Stimulated activated CD4-positive, alpha-beta T cell treated with anti-CD3 and anti-CD28 coated beads, Interleukin-12 subunit alpha, Interleukin-12 subunit beta, amount 100 ng/mL, for 24 hours (primary cell): ENCODE results near the gene MAGEA4.
"Not testable (repeated sequence)": the region's sequence is repeated elsewhere in the genome, so short reads cannot be mapped to it uniquely, and the experiment has no call there.

Source experiments
- DNase-seq, 2 experiments: peaks; one replicate each; pipeline ENCODE4 v3.0.0-alpha.2; 2020; ENCODE audit warnings: low read depth in 2 of 2

MAGEA4 gene, protein sequence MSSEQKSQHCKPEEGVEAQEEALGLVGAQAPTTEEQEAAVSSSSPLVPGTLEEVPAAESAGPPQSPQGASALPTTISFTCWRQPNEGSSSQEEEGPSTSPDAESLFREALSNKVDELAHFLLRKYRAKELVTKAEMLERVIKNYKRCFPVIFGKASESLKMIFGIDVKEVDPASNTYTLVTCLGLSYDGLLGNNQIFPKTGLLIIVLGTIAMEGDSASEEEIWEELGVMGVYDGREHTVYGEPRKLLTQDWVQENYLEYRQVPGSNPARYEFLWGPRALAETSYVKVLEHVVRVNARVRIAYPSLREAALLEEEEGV

GRCh38 chrX:151912780-151913179 is at the start of gene MAGEA4:
Gene MAGEA4, plus strand, starts transcription at chrX:151912889. Its CDS starts 10,776 bp downstream, at chrX:151923665.
- DNase-seq = no peak

DNA sequence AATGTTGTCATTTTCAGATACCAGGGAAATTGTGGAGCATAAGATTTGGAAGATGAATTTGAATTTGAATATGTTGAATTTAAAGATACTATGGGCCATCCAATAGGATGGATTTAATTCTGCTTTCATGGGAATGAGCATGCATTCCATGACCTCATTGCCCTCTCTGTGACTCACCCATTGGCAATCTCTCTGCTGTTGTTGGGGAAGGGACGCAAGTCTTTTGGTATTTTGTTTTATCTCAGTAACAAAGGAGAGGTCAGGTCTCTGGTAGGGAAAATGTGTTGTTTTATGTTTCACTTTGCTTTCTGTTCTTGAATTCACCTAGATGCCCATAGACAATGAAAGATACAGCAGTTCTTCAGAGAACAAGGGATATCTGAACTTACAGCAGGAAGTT is 42.1 kb upstream of the MAGEA4 start:
- no peak for DNase-seq

GRCh38 chrX:151871244-151871643 is 41.4 kb upstream of the MAGEA4 start:
- no peak for DNase-seq

DNA sequence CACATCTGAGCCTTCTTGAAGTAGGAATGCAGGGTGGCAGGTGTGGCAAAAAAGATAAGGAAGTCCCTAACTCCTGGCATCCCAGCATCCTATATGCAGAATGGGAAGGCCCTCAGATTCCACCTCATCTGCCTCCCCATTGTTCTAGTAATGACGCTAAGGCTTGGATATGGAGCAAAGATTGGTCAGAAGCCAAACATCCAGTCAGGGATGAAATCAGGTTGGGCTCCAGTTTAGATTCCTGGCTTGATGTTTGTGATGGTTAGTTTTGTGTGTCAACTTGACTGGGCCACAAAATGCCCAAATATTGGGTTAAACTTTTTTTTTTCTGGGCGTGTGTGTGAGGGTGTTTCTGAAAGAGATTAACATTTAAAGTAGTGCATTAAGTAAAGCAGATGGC is 39.6 kb upstream of the MAGEA4 start:
- no peak for DNase-seq

- DNase-seq = no peak
These were observed 37.2 kb upstream of the MAGEA4 start for GRCh38 chrX:151875270-151876026.

DNA sequence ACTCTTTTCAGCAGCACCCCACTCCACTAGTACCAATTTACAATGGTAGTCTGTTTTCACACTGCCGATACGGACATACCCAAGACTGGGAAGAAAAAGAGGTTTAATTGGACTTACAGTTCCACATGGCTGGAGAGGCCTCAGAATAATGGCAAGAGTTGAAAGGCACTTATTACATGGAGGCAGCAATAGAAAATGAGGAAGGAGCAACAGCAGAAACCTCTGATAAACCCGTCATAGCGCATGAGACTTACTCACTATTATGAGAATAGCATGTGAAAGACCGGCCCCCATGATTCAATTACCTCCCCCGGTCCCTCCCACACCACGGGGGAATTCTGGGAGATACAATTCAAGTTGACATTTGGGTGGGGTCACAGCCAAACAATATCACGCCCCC is 34.1 kb upstream of the MAGEA4 start:
- no peak for DNase-seq

- DNase-seq = no peak
These were observed 32.8 kb upstream of the MAGEA4 start for GRCh38 chrX:151879856-151880255.

GRCh38 chrX:151880895-151881294 is 31.8 kb upstream of the MAGEA4 start:
- DNase-seq = no peak

- DNase-seq = no peak
These were observed 23.3 kb upstream of the MAGEA4 start for GRCh38 chrX:151889421-151889820.

GRCh38 chrX:151896734-151897474 is 15.8 kb upstream of the MAGEA4 start:
- no peak for DNase-seq

- DNase-seq = no peak
These were observed 13.1 kb upstream of the MAGEA4 start for GRCh38 chrX:151899622-151900021.

DNA sequence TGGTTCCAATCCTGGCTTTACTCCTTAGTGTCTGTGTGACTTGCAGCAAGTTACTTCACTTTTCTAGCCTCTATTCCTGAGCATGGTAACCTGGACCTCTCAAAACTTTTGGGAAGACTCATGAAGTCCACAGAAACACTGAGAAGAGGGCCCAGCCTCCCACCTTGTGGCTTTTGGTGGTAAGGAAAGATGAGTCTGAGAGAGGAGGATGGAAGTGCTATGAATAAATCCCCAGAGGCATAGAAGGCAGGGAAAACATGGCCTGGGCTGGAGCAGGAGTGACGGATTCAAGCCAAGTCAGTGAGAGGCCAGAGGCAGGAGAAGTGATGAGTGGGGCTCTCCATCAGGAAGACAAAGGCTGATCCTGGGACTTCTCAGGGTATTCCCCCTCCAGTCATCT is 10.9 kb upstream of the MAGEA4 start:
- no peak for DNase-seq

DNA sequence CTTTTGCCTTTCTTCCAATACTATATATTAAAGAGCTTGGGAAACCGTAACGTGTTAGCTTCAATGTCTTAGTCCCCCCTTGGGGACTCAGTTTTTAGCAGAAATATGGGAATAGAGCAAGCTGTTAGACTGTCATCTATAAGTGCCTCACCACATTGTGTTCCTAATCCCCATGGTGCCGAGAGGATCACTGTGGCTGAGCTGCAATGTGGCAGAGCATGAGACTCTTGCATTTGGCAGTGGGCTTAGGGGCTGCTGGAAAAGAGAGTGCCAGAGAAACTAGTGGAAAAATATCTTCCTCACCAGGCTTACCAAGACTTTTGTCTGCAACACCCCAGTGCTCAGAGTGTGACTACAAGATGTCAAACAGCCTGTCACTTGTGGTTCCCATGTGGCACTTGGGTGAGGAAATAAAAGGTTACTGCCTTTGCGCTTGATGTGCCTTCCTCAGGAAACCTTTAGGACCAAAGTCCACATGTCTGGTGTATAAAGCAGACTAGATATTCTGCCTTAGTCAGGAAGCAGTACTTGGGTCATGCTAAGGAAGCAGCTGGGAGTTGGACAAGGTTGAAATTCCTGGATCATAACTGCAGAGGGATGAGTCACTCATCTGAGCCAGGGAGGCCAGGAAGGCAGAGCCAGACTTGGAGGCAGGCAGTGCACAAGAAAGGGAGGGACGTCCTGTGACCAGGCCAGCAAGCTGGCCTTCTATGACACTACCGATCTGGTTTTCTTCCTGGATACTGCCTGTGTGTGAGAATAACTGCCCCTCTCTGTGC is 9.7 kb upstream of the MAGEA4 start:
- DNase-seq = no peak

- DNase-seq = no peak
These were observed 7.7 kb upstream of the MAGEA4 start for GRCh38 chrX:151904989-151905388.

DNA sequence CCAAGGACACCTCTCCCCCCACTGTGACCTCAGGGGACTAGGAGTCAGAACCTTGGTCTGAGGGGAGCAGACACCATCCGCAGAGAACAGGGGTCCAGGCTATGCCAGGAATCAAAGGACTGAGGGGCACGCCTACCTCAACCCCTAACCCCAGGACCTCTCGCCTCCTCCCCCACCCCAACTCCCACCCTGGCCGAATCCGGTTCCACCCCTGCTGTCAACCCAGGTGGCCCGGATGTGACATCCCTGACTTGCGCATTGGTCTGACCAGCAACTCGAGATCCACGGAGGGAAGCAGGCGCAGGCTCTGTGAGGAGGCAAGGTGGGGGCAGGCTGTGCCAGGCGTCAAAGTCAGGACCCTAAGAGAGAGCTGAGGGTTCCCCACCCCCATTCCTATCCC is 468 bp upstream of the MAGEA4 start:
- no peak for DNase-seq

DNA sequence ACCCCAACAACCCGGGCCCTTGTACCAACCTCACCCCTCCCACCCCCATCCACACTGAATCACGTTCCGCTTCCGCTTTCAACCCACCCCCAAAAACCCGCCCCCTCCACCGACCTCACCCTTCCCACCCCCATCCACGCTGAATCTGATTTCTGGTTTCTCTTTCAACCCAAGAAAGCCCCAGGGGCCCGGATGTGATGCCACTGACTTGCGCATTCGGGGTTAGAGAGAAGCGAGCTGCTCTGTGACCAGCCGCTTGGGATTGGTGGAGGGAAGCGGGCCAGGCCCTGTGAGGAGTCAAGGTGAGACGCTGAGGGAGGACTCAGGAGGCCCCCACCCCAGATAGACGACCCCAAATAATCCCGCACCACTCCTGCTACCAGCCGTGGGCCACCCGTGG is 6.0 kb downstream of the MAGEA4 start:
- not testable (repeated sequence) for DNase-seq

DNA sequence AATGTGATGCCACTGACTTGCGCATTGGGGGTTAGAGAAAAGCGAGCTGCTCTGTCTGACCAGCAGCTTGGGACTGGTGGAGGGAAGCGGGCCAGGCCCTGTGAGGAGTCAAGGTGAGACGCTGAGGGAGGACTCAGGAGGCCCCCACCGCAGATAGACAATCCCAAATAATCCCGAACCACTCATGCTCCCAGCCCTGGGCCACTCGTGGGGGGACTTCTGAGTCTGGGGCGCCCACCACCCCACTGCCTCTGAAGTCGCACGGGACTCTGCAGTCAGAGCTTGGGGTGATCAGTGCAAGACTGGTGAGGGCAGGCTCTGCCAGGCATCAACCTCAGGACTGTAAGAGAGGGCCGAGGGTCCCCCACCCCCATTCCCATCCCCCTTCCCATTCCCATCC is 6.9 kb downstream of the MAGEA4 start:
- DNase-seq = no peak

GRCh38 chrX:151920101-151920500 is 7.4 kb downstream of the MAGEA4 start:
- no peak for DNase-seq

DNA sequence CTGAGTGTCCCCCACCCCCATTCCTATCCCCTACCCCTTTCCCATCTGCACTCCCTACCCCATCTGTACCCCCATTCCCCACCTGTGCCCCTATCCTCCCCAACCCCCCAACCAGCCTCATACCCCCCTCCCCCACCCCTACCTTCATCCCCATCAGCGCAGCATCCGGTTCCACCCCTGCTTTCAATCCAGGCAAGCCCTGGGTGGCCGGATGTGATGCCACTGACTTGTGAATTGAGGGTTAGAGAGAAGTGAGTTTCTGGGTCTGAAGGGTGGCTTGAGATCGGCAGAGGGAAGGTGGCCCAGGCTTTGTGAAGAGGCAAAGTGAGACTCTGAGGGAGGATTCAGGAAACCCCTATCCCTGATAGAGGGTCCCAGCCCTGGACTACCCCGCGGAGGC is 7.8 kb downstream of the MAGEA4 start:
- no peak for DNase-seq

DNA sequence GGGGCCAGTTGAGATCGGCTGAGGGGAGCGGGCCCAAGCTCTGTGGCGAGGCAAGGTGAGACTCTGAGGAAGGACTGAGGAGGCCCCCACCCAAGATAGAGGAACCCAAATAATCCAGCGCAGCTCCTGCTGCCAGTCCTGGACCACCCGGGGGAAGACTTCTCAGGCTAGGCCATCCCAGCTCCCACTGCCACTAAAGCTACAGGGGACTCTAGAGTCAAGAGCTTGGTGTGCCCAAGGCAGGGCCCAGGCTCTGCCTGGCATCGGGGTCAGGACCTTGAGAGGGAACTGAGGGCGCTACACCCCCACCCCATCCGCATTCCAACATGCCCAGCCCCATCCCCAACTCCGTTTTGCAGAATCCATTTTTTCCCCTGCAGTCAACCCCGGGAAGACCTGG is 8.6 kb downstream of the MAGEA4 start:
- DNase-seq = no peak

- no peak for DNase-seq
These were observed 9.2 kb downstream of the MAGEA4 start for GRCh38 chrX:151921866-151922265.

- DNase-seq = no peak
These were observed 10.0 kb downstream of the MAGEA4 start for GRCh38 chrX:151922692-151923091.
